K562 (cell line): ENCODE measurements around the gene DPH7. TPM values are rescaled to one million over a fixed set of nuclear protein-coding genes. Genes with fewer than 3 reads are reported as not detected.
A peak's percentile ranks its signal among the peaks of the same experiment; 100 is the strongest.

Source experiments
- ATAC-seq: fragments of 200-7000 bp; cut with Tn5 transposase; 3 replicates; pipeline ENCODE4 v1.9.1; 2020; ENCODE audit warnings: moderate library complexity
- BruUV-seq: library from RNA; stranded (reverse); fragments of 400-500 nt; replicated peaks from 2 replicates; lab custom pipeline; 2021; lab: Mats Ljungman, UMichigan
- CTCF ChIA-PET: fragments of 300-600 bp; formaldehyde crosslinking; extraction: SDS; loops from one replicate; lab custom pipeline; 2021; ENCODE audit warnings: low intra/inter-chr PET ratio; lab: Yijun Ruan, JAX
- POLR2A ChIA-PET: fragments of 300-600, 350-650 bp; sonication (Branson Sonifier 250); formaldehyde crosslinking; extraction: SDS; loops from one replicate; lab custom pipeline; 2021; ENCODE audit warnings: antibody characterized with exemption, inconsistent platforms; lab: Yijun Ruan, JAX
- DNase-seq, 4 experiments: peaks; one replicate each; pipeline versions ENCODE4 v3.0.0 to v3.0.0-alpha.2; 2011 to 2018; ENCODE audit warnings: low spot score in 3 of 4, mixed read lengths in 3 of 4; ENCODE audit errors: extremely low read depth in 1 of 4
- FAIRE-seq: peaks from 2 replicates; lab custom pipeline; 2011; peaks lifted over from hg19 to GRCh38; lab: Jason Lieb, UNC
- H2AFZ ChIP-seq: 2 replicates; pipeline ENCODE4 v1.6.0; 2011; ENCODE audit warnings: low read depth, low read length, control low read depth, inconsistent platforms
- H3K27ac ChIP-seq: fragments of 200-600 bp; 3 replicates; pipeline ENCODE4 v1.8.0; 2011; ENCODE audit warnings: low read depth, mild to moderate bottlenecking, control low read depth, inconsistent platforms, low read length, moderate library complexity, mixed read lengths; ENCODE audit errors: extremely low read depth
- H3K27me3 ChIP-seq, 2 experiments: fragments of 300-600 bp in 1 of 2; 2 replicates in 1 of 2; 3 replicates in 1 of 2; pipeline versions ENCODE4 v1.6.0 to v1.8.0; 2011; ENCODE audit warnings: inconsistent platforms in 2 of 2, low read length in 2 of 2, mild to moderate bottlenecking in 1 of 2, mixed read lengths in 1 of 2, moderate library complexity in 1 of 2; ENCODE audit not compliant: control insufficient read depth in 2 of 2, insufficient read depth in 2 of 2
- H3K36me3 ChIP-seq: fragments of 300-600 bp; 3 replicates; pipeline ENCODE4 v1.8.0; 2011; ENCODE audit warnings: mild to moderate bottlenecking, low read length, inconsistent platforms; ENCODE audit not compliant: control insufficient read depth, insufficient read depth
- H3K4me1 ChIP-seq, 2 experiments: fragments of 200-600 bp in 1 of 2; replicated peaks in 1 of 2; 2 replicates in 1 of 2; 3 replicates in 1 of 2; pipeline versions ENCODE4 v1.5.1 to v1.8.0; 2011; ENCODE audit warnings: inconsistent platforms in 2 of 2, low read length in 2 of 2, mild to moderate bottlenecking in 1 of 2, mixed read lengths in 1 of 2, moderate library complexity in 1 of 2; ENCODE audit not compliant: control insufficient read depth in 2 of 2, insufficient read depth in 2 of 2
- H3K4me2 ChIP-seq: 2 replicates; pipeline ENCODE4 v1.6.1; 2011; ENCODE audit warnings: low read length, control low read depth, inconsistent platforms, mixed read lengths; ENCODE audit not compliant: insufficient read depth
- H3K4me3 ChIP-seq: fragments of 200-600 bp; sonication (generic), shearing (Covaris generic); 2 replicates; pipeline ENCODE4 v1.5.1; 2016; ENCODE audit warnings: control low read depth, inconsistent platforms
- H3K79me2 ChIP-seq: fragments of 200-600 bp; 3 replicates; pipeline ENCODE4 v1.8.0; 2011; ENCODE audit warnings: low read length, inconsistent platforms; ENCODE audit not compliant: control insufficient read depth, insufficient read depth
- H3K9ac ChIP-seq, 2 experiments: 2 replicates each; pipeline versions ENCODE4 v1.6.0 to v1.6.1; 2011; ENCODE audit warnings: low read depth in 2 of 2, low read length in 2 of 2, control low read depth in 1 of 2, inconsistent platforms in 1 of 2, mild to moderate bottlenecking in 1 of 2, mixed read lengths in 1 of 2; ENCODE audit not compliant: insufficient read depth in 1 of 2
- H3K9me1 ChIP-seq: one replicate; pipeline ENCODE4 v1.6.0; 2011; ENCODE audit warnings: inconsistent platforms, mild to moderate bottlenecking, low read length, moderate library complexity; ENCODE audit not compliant: control insufficient read depth, insufficient read depth
- H3K9me3 ChIP-seq: replicated peaks from 2 replicates; pipeline ENCODE4 v1.5.1; 2011; ENCODE audit warnings: low read depth, low read length, inconsistent platforms; ENCODE audit not compliant: control insufficient read depth, insufficient read depth
- H4K20me1 ChIP-seq: replicated peaks from 2 replicates; pipeline ENCODE4 v1.6.1; 2011; ENCODE audit warnings: low read length, inconsistent platforms, mixed read lengths; ENCODE audit not compliant: control insufficient read depth, insufficient read depth
- HOMEZ ChIP-seq: fragments of 250-450 bp; sonication (Bioruptor Pico); IDR thresholded peaks from 2 replicates; pipeline ENCODE4 v1.4.0; 2020; ENCODE audit warnings: mild to moderate bottlenecking, moderate library complexity
- NCOA2 ChIP-seq, 2 experiments: fragments of 450-650 bp; IDR thresholded peaks; 2 replicates each; pipeline ENCODE4 v1.6.1; 2018; ENCODE audit warnings: mild to moderate bottlenecking in 2 of 2, moderate library complexity in 1 of 2; ENCODE audit not compliant: partially characterized antibody in 2 of 2
- NFIC ChIP-seq: fragments of 450-650 bp; IDR thresholded peaks from 2 replicates; pipeline ENCODE4 v1.6.1; 2017; ENCODE audit warnings: mild to moderate bottlenecking, inconsistent platforms
- POLR2G ChIP-seq: fragments of 200-400 bp; formaldehyde crosslinking; IDR thresholded peaks from 2 replicates; pipeline ENCODE4 v1.6.1; 2017; ENCODE audit warnings: low read depth, mild to moderate bottlenecking, antibody characterized with exemption, low read length, moderate library complexity
- RBFOX2 ChIP-seq: fragments of 200-400 bp; formaldehyde crosslinking; IDR thresholded peaks from 2 replicates; pipeline ENCODE4 v1.6.1; 2017; ENCODE audit warnings: low read depth, mild to moderate bottlenecking, low read length, moderate library complexity
- SUPT5H ChIP-seq: fragments of 450-650 bp; IDR thresholded peaks from 2 replicates; pipeline ENCODE4 v1.6.1; 2016
- TCF7 ChIP-seq: sonication (generic); IDR thresholded peaks from 2 replicates; pipeline ENCODE4 v1.6.1; 2016; ENCODE audit warnings: antibody characterized with exemption, borderline replicate concordance
- ZBTB33 ChIP-seq: sonication (generic); formaldehyde crosslinking; IDR thresholded peaks from 2 replicates; pipeline ENCODE4 v1.8.1; 2023; ENCODE audit warnings: mild to moderate bottlenecking, missing genetic modification reagents
- WGBS: fragments of 100-300 bp; shearing (Covaris generic); methylation state at CpG from one replicate; pipeline ENCODE4 v1.1.6; 2016; ENCODE audit warnings: low coverage, mixed read lengths; ENCODE audit not compliant: insufficient coverage; ENCODE audit errors: missing lambda C conversion rate; 5-methylcytosine and 5-hydroxymethylcytosine counted together
- in situ Hi-C: fragments of 300-500 bp; cut with MboI; formaldehyde crosslinking; loops from 4 replicates; pipeline ENCODE4 v1.15.0; 2018; ENCODE audit warnings: inconsistent platforms, mixed read lengths
- intact Hi-C: fragments of 100-400 bp; cut with micrococcal nuclease; formaldehyde crosslinking; loops from 2 replicates; pipeline ENCODE4 v1.14.2; 2022
- polyA plus RNA-seq, 8 experiments: library from polyadenylated mRNA; depleted of rRNA in 4 of 8; stranded (reverse) in 5 of 8; unstranded in 3 of 8; fragments of >200 nt; fragmentation: Nextera tagmentation in 2 of 8; fragmentation: Illumina TruSeq in 1 of 8; extraction: Ambion mirVana in 2 of 8; extraction: Trizol in 1 of 8; gene quantifications; 2 replicates each; pipeline versions ENCODE4 v1.2.1 to v1.2.3, GENCODE V29; 2011 to 2014; ENCODE audit warnings: inconsistent platforms in 1 of 8, missing spikeins in 1 of 8
- total RNA-seq, 7 experiments: library from RNA; depleted of rRNA in 6 of 7; stranded (reverse); fragments of >200 nt in 6 of 7; fragmentation: Illumina TruSeq in 2 of 7; extraction: Trizol in 2 of 7; gene quantifications; 2 replicates each; pipeline versions ENCODE4 v1.2.1 to v1.2.3, GENCODE V29; 2011 to 2021; ENCODE audit warnings: low replicate concordance in 1 of 7
- TF ChIP-seq, protein P1 (sequence below): IDR thresholded peaks from 2 replicates; pipeline ENCODE4 v1.6.1; 2011; ENCODE audit not compliant: insufficient read length; ENCODE audit errors: extremely low read depth

Gene DPH7
- total and polyA plus RNA-seq, 9 of the 15 experiments (the other 6 are each of a cell fraction or from before 2014, with no cell fraction given), result 13.9 to 68.6 (median 41.3) TPM

GRCh38 chr9:137580209-137580953 lies 1.7 kb upstream of the DPH7 start:
- 79% methylated on average over 19 of the region's 23 CpGs for WGBS
- intact Hi-C loops (loop anchor here (10.0 kb wide), 1 partner anchor 94 kb away; no protein-coding TSS in a partner anchor), in situ Hi-C loops (no loop called here)
- H3K4me1 ChIP-seq, result peaks cover 22 to 61% of the 10 kb centered on the region in 2 experiments
- DNase-seq (no peak), FAIRE-seq (no peak), ATAC-seq (no peak)
- no peak overlapping the region for H3K27ac ChIP-seq
- H3K27me3 ChIP-seq, result no peaks in the 10 kb centered on the region
- H3K9me3 ChIP-seq, result no peaks in the 10 kb centered on the region
- no TSS peak for BruUV-seq
- peaks cover 12% of the 10 kb centered on the region for H3K9me1 ChIP-seq
- peaks cover 34% of the 10 kb centered on the region for H3K79me2 ChIP-seq
- ChIA-PET POLR2A (interaction anchor here (0.6 to 1.5 kb wide), 6 partner anchors 8 to 316 kb away, joined by 3 to 5 read pairs (median 4); partner anchors contain the start of genes EHMT1 and ZMYND19), CTCF (no interaction called here)
- peaks cover 4% of the 10 kb centered on the region; the same call in 1 of the 2 replicates for H4K20me1 ChIP-seq
- no peak overlapping the region for H2AFZ ChIP-seq
- peak overlapping the region in 1 of 2 experiments; percentile 80; a peak in 2 of 4 replicates for H3K9ac ChIP-seq
- H3K4me2 ChIP-seq, result no peak overlapping the region
- no peak for TF ChIP-seq NCOA2 (IDR thresholded peaks at IDR 0.05; ENCODE audit: partially characterized antibody in 2 of 2)
- TF ChIP-seq POLR2G, result peak; percentile 44; the same call in 1 of the 2 replicates
- peak; percentile 37; the same call in 1 of the 2 replicates for TF ChIP-seq RBFOX2
- TF ChIP-seq HOMEZ (CRISPR knock-in tag), result no peak
- TF ChIP-seq ZBTB33 (CRISPR knock-in tag), result peak; percentile 69; the same call in 1 of the 2 replicates
- no peak for TF ChIP-seq TCF7
- peak; percentile 66 for TF ChIP-seq NFIC
- TF ChIP-seq SUPT5H, result peak; percentile 27; the same call in 1 of the 2 replicates
- TF ChIP-seq, protein P1, sequence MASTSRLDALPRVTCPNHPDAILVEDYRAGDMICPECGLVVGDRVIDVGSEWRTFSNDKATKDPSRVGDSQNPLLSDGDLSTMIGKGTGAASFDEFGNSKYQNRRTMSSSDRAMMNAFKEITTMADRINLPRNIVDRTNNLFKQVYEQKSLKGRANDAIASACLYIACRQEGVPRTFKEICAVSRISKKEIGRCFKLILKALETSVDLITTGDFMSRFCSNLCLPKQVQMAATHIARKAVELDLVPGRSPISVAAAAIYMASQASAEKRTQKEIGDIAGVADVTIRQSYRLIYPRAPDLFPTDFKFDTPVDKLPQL, result no peak
- TF ChIP-seq, all 486 proteins: peak for 5
- H3K4me3 ChIP-seq, result no peak overlapping the region
- peaks cover 75% of the 10 kb centered on the region for H3K36me3 ChIP-seq
